ENCODE measurements around the gene ZNF80.

DNA sequence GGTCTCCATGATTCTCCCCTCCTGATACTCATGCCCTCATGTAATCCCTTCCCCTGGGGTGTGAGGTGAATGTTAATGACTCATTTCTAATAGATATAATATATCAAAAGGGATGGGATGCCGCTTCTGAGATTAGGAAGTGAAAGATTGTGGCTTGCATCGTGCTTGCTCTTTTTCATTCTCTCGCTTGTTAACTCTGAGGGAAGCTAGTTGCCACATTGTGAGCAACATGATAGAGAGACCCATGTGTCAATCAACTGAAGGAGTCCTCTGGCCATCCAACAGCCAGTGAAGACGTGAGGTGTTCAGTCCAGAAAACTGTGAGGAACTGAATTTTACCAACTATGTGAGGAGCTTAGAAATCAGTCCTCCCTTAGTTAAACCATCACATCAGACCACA lies 29.6 kb downstream of the ZNF80 start:
- TF ChIP-seq, protein P1, sequence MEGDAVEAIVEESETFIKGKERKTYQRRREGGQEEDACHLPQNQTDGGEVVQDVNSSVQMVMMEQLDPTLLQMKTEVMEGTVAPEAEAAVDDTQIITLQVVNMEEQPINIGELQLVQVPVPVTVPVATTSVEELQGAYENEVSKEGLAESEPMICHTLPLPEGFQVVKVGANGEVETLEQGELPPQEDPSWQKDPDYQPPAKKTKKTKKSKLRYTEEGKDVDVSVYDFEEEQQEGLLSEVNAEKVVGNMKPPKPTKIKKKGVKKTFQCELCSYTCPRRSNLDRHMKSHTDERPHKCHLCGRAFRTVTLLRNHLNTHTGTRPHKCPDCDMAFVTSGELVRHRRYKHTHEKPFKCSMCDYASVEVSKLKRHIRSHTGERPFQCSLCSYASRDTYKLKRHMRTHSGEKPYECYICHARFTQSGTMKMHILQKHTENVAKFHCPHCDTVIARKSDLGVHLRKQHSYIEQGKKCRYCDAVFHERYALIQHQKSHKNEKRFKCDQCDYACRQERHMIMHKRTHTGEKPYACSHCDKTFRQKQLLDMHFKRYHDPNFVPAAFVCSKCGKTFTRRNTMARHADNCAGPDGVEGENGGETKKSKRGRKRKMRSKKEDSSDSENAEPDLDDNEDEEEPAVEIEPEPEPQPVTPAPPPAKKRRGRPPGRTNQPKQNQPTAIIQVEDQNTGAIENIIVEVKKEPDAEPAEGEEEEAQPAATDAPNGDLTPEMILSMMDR (IDR thresholded peaks at IDR 0.05): no peak
- TF ChIP-seq POLR2A (IDR thresholded peaks at IDR 0.05): no peak
- TF ChIP-seq POLR2AphosphoS5 (IDR thresholded peaks at IDR 0.05): no peak

Data from breast epithelium (tissue), 3 donors.